Middle frontal gyrus (tissue), 1 donor: ENCODE results near the gene ZDHHC14.

Experiments
- DNase-seq: peaks from one replicate; pipeline ENCODE4 v3.0.0-alpha.2; 2015; ENCODE audit warnings: low spot score; ENCODE audit errors: extremely low spot score

Gene ZDHHC14

GRCh38 chr6:157491571-157492232 is 110.7 kb downstream of the ZDHHC14 start:
- no peak for DNase-seq

DNA sequence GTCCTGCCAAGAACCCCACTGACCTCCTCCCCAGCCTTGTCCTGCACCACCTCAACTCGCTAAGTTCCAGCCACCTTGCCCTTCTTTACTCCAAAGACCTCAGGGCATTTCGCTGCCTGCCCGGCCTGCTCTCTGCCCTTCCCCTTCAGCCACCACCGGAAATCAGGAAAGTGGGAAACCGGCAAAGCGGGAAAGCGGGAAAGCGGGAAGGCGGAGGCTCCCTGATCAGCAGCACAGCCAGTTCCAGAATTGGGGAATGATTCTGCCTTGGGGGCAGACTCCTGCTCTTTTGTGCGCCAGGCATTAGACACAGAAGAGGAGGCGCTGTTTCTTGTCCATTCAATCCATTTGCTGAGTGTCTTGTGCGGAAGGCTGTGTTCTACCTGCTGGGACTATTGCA is 111.3 kb downstream of the ZDHHC14 start:
- DNase-seq: no peak

DNA sequence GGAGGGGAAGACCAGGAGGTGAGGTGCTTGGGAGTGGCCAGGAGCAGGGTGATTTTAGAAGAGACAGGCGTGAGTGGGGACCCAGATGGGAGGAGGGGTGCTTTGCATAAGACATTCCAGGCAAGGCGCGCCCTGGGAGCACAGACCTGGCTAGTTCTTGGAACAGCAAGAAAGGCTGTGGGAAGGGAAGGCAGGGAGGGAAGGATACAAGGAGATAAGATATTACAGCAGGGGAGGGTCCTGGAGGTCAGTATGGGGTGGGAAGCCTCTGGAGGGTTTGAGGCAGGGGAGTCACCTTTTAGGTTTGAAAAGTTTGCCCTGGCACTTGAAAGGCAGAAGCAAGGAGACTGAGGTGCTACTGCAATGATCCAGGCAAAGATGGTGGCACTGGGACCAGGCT is 111.8 kb downstream of the ZDHHC14 start:
- no peak for DNase-seq

DNA sequence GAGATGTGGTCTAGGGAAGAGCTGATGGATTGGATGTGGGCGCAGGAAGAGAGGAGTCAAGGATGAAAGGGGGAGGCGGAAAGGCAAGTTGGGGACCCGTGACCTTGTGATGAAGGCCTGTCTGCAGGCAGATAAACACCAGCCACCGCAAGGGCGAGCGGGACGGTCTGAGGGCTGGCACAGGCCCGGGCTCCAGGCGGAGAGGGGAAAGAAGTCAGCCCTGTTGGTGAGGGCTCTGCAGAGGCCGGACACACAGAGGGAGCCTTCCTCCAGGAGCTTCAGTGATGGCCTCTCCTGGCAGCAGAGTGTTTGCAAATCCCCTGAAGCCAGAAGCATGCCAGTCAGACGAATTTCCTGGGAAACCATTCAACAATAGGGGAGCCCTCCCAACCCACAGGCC is 112.2 kb downstream of the ZDHHC14 start:
- no peak for DNase-seq

DNA sequence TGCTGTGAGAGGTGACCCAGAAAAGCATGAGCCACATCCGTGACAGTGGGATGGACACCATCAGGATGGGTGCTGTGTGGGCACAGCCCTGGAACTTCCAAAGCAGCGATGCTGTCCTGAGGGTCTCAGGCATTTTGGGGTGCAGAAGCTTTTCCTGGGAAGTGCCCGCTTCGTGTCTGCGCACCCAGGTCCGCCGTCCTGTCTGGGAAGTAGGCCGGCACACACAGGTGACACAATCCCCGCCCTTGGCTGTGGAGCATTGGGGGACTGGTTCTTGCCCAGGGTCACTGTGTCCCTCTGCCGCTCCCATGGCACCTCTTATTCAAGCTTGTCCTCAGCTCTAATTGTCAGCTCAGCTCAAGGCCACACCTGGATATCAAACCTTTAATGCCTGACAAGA is 112.6 kb downstream of the ZDHHC14 start:
- no peak for DNase-seq

DNA sequence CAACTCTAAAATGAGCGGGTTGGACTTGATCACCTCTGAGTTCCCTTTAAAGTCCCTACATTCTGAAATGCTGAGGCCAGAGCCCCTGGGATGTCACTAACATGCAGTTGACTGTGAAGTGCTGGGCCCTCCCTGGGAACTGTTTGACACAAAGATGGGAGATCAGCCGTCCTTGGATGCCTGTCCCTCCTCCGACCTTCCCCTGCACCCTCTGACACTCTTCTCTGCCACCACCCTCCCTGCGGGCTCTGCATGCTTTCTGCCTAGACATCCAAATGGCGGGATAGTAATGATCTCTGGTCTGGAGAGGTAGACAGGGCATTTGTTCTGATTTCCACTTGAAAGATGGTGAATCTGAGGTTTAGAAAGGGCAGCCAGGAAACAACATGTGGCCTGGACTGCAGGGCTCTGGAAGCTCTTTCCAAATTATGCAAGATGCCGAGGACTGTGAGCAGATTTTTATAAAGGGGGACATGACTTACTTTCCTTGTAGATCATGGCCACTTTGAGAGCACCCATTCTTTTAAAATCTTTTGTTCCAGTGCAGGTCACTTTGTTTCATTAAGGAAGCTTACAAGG is 113.2 kb downstream of the ZDHHC14 start:
- DNase-seq: no peak

DNA sequence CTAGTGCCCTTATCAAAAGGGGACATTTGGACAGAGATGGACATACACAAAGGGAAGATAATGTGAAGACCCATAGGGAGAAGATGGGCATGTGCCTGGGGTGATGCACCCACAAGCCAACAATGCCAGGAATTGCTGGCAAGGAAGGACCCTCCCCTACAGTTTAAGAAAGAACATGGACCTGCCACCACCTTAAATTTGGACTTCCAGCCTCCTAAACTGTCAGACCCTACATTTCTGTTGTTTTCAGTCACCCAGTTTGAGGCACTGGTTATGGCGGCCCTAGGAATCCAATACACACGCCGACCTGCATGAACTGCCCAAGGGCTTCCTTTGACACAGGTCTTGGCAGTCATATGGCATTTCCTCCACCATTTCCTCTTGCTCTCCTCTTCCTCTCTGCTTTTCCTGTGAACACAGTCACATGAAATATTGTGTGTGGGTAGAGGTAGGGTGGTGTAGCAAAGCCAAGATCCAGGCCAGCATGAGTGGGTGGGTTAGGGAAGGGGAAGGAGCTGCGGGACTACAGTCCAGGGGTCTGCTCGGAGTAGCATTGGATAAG is 115.6 kb downstream of the ZDHHC14 start:
- no peak for DNase-seq

DNA sequence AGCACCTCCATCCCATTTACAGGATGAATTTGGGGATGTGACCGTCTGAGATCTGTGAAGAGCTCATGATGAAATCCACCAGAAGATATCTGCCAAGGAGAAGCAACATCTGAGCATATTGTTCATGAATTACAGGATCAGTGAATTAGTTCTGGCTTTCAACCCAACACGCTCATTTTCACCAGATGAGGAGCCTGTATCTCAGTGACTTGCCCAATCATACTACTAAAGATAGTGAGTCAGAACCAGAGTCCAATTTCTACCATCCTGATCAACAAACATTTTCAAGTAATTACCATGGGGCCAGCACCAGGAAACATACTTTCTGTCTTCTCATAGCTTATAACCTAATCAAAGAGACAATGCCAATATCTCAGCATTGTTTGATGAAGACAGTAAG is 116.6 kb downstream of the ZDHHC14 start:
- DNase-seq: no peak

DNA sequence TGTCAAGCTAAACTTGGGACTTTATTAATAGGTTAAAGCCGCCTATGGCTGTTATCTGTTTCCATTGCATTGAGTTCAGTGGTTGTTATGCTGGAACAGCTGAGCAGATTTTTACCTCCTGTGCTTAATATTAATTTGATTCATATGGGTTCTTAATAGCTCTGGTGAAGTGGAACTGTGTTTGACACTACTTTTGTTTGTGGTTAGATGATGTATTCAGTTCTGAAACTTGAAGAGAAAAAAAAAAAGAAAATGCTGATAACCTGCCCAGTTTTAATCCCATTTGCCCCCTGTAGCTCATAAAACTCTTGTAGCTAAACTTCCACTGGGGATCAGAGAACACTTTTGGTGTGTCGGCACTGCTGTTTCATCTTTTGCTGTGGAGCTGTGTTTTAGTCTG is 117.8 kb downstream of the ZDHHC14 start:
- no peak for DNase-seq

GRCh38 chr6:157500022-157500421 is 119.0 kb downstream of the ZDHHC14 start:
- DNase-seq: no peak

GRCh38 chr6:157503018-157503747 is 122.2 kb downstream of the ZDHHC14 start:
- no peak for DNase-seq

DNA sequence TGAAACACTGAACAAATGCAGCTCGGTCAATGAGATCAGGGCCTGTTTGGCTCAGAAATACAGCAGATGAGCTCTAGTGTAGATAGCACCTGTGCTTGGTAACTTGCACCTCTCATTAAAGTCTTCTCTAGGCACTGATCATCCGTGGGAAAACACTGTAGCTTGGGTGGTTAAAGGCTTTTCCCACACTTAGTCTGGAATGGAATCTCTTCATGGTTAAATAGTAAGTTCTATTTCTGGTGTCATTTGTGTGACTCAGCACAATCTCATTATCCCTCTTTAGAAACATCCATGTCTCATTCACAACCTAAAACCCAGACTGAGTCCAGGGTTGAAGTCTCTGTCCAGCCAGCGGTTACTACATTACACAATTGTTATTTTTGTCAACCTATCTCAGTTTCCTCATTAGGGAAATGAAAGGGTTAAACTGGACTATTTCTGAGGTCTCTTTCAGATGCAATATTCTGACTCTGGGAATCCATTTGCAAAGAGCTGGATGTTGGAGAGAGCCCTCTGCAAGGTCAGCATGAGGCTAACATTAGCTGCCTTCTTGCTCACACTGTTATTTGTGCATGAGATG is 125.0 kb downstream of the ZDHHC14 start:
- DNase-seq: no peak

GRCh38 chr6:157510323-157511188 is 129.6 kb downstream of the ZDHHC14 start:
- DNase-seq: no peak

GRCh38 chr6:157511682-157512381 is 130.8 kb downstream of the ZDHHC14 start:
- no peak for DNase-seq

GRCh38 chr6:157512382-157512682 is 131.3 kb downstream of the ZDHHC14 start:
- DNase-seq: no peak

DNA sequence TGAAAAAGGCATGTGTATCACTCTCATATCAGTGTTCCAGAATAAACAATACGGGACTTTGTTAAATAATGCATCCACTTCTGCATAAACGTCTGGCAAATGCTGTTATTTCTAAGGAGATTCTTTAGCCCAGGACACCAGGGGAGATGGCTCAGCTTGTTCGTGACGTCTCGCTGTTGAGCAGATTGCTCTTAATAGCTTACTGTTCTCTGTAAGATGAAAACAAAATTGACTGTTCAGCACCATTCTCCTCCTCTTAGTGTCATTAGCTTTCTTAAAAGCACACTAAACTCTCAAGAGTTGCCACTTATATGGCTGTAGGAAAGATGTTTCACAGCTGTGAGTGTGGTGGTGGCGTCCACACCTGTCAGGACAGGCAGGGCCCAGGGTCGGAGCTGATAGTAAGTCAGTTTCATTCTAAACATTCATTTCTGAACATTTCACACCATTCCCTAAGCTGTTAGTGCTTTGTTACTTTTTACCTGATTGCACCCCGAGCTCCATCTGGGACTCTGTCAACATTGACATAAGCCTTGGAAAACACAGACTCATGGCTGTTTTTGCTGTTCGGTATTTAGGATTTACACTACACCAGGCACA is 132.1 kb downstream of the ZDHHC14 start:
- DNase-seq: no peak

GRCh38 chr6:157513619-157514485 is 132.9 kb downstream of the ZDHHC14 start:
- DNase-seq: no peak

GRCh38 chr6:157514659-157515496 is 133.9 kb downstream of the ZDHHC14 start:
- no peak for DNase-seq
